ENCODE measurements around the gene KIF7.

GRCh38 chr15:89652666-89653065, 2.6 kb downstream of the KIF7 start:
- no peak for TF ChIP-seq GATA3 (IDR thresholded peaks at IDR 0.05; ENCODE audit: low read depth, low read length)
- TF ChIP-seq GATA2 (IDR thresholded peaks at IDR 0.05; ENCODE audit: low read depth, low read length): no peak

Data from SH-SY5Y (cell line).